HEK293 (cell line): ENCODE results near the gene TOMM7.

Source experiments
- CTCF ChIA-PET: fragments of 350-600 bp; formaldehyde crosslinking; extraction: SDS; loops from one replicate; lab custom pipeline; 2021; ENCODE audit warnings: antibody characterized with exemption; lab: Yijun Ruan, JAX
- POLR2A ChIA-PET: fragments of 300-600 bp; formaldehyde crosslinking; extraction: SDS; loops from one replicate; lab custom pipeline; 2020; ENCODE audit warnings: antibody characterized with exemption, inconsistent platforms; lab: Yijun Ruan, JAX
- H3K27ac ChIP-seq: fragments of 200-500 bp; sonication (Bioruptor generic); 2 replicates; pipeline ENCODE4 v1.5.1; 2014; ENCODE audit warnings: low read depth, low read length, control low read depth, inconsistent platforms; ENCODE audit errors: extremely low read depth
- H3K36me3 ChIP-seq, 2 experiments: fragments of 200-500 bp in 1 of 2; sonication (Bioruptor generic) in 1 of 2; 1 replicate in 1 of 2; 2 replicates in 1 of 2; pipeline ENCODE4 v1.5.1; 2014 to 2017; ENCODE audit warnings: inconsistent platforms in 2 of 2, low read length in 2 of 2; ENCODE audit not compliant: control insufficient read depth in 2 of 2, insufficient read depth in 1 of 2
- H3K4me1 ChIP-seq: fragments of 200-500 bp; sonication (Bioruptor generic); 2 replicates; pipeline ENCODE4 v1.5.1; 2014; ENCODE audit warnings: mild to moderate bottlenecking, low read length, inconsistent platforms; ENCODE audit not compliant: control insufficient read depth, insufficient read depth
- H3K4me3 ChIP-seq: 2 replicates; pipeline ENCODE4 v1.5.1; 2011; ENCODE audit warnings: low read depth, mild to moderate bottlenecking, control low read depth, low read length, moderate library complexity
- H3K9me3 ChIP-seq: fragments of 200-500 bp; sonication (Bioruptor generic); 2 replicates; pipeline ENCODE4 v1.5.1; 2014; ENCODE audit warnings: low read depth, low read length, inconsistent platforms; ENCODE audit not compliant: control insufficient read depth, insufficient read depth
- ELK4 ChIP-seq: IDR thresholded peaks from 2 replicates; pipeline ENCODE4 v1.6.1; 2011; ENCODE audit warnings: mild to moderate bottlenecking, low read depth, low read length, borderline replicate concordance
- GLIS1 ChIP-seq: fragments of 450-650 bp; formaldehyde crosslinking; IDR thresholded peaks from 2 replicates; pipeline ENCODE4 v1.5.1; 2016; ENCODE audit warnings: missing biosample characterization, missing genetic modification characterization
- HIC1 ChIP-seq: fragments of 450-650 bp; formaldehyde crosslinking; IDR thresholded peaks from 2 replicates; pipeline ENCODE4 v1.5.1; 2016; ENCODE audit warnings: missing biosample characterization, missing genetic modification characterization
- KLF1 ChIP-seq: fragments of 450-650 bp; formaldehyde crosslinking; IDR thresholded peaks from 2 replicates; pipeline ENCODE4 v1.5.1; 2016; ENCODE audit warnings: missing biosample characterization, missing genetic modification characterization
- OSR2 ChIP-seq: fragments of 450-650 bp; formaldehyde crosslinking; IDR thresholded peaks from 2 replicates; pipeline ENCODE4 v1.5.1; 2016; ENCODE audit warnings: missing biosample characterization, missing genetic modification characterization
- ZBTB17 ChIP-seq: fragments of 450-650 bp; formaldehyde crosslinking; IDR thresholded peaks from 2 replicates; pipeline ENCODE4 v1.5.1; 2016; ENCODE audit warnings: missing biosample characterization, missing genetic modification characterization
- ZBTB20 ChIP-seq: fragments of 450-650 bp; formaldehyde crosslinking; IDR thresholded peaks from 2 replicates; pipeline ENCODE4 v1.5.1; 2016; ENCODE audit warnings: missing biosample characterization, missing genetic modification characterization
- ZBTB26 ChIP-seq: fragments of 450-650 bp; formaldehyde crosslinking; optimal IDR thresholded peaks from 2 replicates; pipeline ENCODE3; 2016; ENCODE audit warnings: missing biosample characterization, mild to moderate bottlenecking, missing genetic modification characterization
- ZBTB48 ChIP-seq: fragments of 450-650 bp; formaldehyde crosslinking; IDR thresholded peaks from 2 replicates; pipeline ENCODE4 v1.5.1; 2016; ENCODE audit warnings: missing biosample characterization, missing genetic modification characterization
- ZFHX2 ChIP-seq: fragments of 450-650 bp; formaldehyde crosslinking; conservative IDR thresholded peaks from 2 replicates; pipeline ENCODE4 v1.5.1; 2016; ENCODE audit warnings: missing biosample characterization, missing genetic modification characterization
- ZNF148 ChIP-seq: fragments of 450-650 bp; formaldehyde crosslinking; IDR thresholded peaks from 2 replicates; pipeline ENCODE4 v1.5.0; 2017; ENCODE audit warnings: missing biosample characterization, missing genetic modification characterization, borderline replicate concordance
- ZNF16 ChIP-seq: fragments of 450-650 bp; formaldehyde crosslinking; IDR thresholded peaks from 2 replicates; pipeline ENCODE4 v1.5.1; 2016; ENCODE audit warnings: low read depth, missing biosample characterization, missing genetic modification characterization
- ZNF221 ChIP-seq: fragments of 450-650 bp; formaldehyde crosslinking; IDR thresholded peaks from 2 replicates; pipeline ENCODE4 v1.5.1; 2017; ENCODE audit warnings: missing biosample characterization, missing genetic modification characterization, borderline replicate concordance
- ZNF248 ChIP-seq: fragments of 450-650 bp; formaldehyde crosslinking; IDR thresholded peaks from 2 replicates; pipeline ENCODE4 v1.5.1; 2017; ENCODE audit warnings: missing biosample characterization, missing genetic modification characterization
- ZNF292 ChIP-seq: fragments of 450-650 bp; formaldehyde crosslinking; IDR thresholded peaks from 2 replicates; pipeline ENCODE4 v1.5.1; 2016; ENCODE audit warnings: low read depth, missing biosample characterization, missing genetic modification characterization, borderline replicate concordance
- ZNF335 ChIP-seq: fragments of 450-650 bp; formaldehyde crosslinking; conservative IDR thresholded peaks from 2 replicates; pipeline ENCODE4 v1.5.1; 2016; ENCODE audit warnings: missing biosample characterization, missing genetic modification characterization
- ZNF341 ChIP-seq: fragments of 450-650 bp; formaldehyde crosslinking; IDR thresholded peaks from 2 replicates; pipeline ENCODE4; 2016; ENCODE audit warnings: low read depth, missing biosample characterization, missing genetic modification characterization
- ZNF449 ChIP-seq: fragments of 450-650 bp; formaldehyde crosslinking; IDR thresholded peaks from 2 replicates; pipeline ENCODE4 v1.5.1; 2017; ENCODE audit warnings: missing biosample characterization, mild to moderate bottlenecking, missing genetic modification characterization, moderate library complexity
- ZNF600 ChIP-seq: fragments of 450-650 bp; formaldehyde crosslinking; IDR thresholded peaks from 2 replicates; pipeline ENCODE4 v1.5.1; 2016; ENCODE audit warnings: missing biosample characterization, missing genetic modification characterization
- ZNF677 ChIP-seq: fragments of 450-650 bp; IDR thresholded peaks from 2 replicates; pipeline ENCODE4 v1.5.0; 2018; ENCODE audit warnings: missing biosample characterization, mild to moderate bottlenecking, missing genetic modification characterization, moderate library complexity
- ZNF776 ChIP-seq: fragments of 450-650 bp; formaldehyde crosslinking; IDR thresholded peaks from 2 replicates; pipeline ENCODE4 v1.5.0; 2017; ENCODE audit warnings: missing biosample characterization, missing genetic modification characterization, borderline replicate concordance

Gene TOMM7

GRCh38 chr7:22856416-22856815, 33.8 kb upstream of the TOMM7 start (continued):
- TF ChIP-seq ZNF148 = no peak

GRCh38 chr7:22855049-22855392, 32.4 kb upstream of the TOMM7 start:
- CTCF ChIA-PET = interaction anchor here (0.6 to 2.0 kb wide), 7 partner anchors 14 to 745 kb away, joined by 3 to 12 read pairs (median 3); no protein-coding TSS in a partner anchor
- POLR2A ChIA-PET = interaction anchor here (0.6 kb wide), 1 partner anchor 231 kb away, joined by 3 read pairs; no protein-coding TSS in a partner anchor
- TF ChIP-seq ZNF292 (no peak), ELK4 (no peak), ZNF341 (no peak), ZNF16 (tag by site-specific recombination) (no peak), ZNF449 (tag by site-specific recombination) (no peak), ZNF335 (no peak), ZBTB17 (tag by site-specific recombination) (peak; percentile 5; the same call in 1 of the 2 replicates)
- peak overlapping the region; percentile 83 for H3K27ac ChIP-seq
- H3K36me3 ChIP-seq = peaks cover 16 to 36% of the 10 kb centered on the region in 2 experiments
- H3K9me3 ChIP-seq = no peaks in the 10 kb centered on the region
- H3K4me3 ChIP-seq = peak overlapping the region; percentile 58
- no peaks in the 10 kb centered on the region; the same call in 1 of the 2 replicates for H3K4me1 ChIP-seq

- Histone ChIP-seq H3K9me3 (no peaks in the 10 kb centered on the region), H3K4me3 (peak overlapping the region; percentile 58), H3K27ac (peak overlapping the region; percentile 83), H3K36me3 (peaks cover 16 to 31% of the 10 kb centered on the region in 2 experiments), H3K4me1 (no peaks in the 10 kb centered on the region; the same call in 1 of the 2 replicates)
- ChIA-PET POLR2A (interaction anchor here (0.6 kb wide), 1 partner anchor 232 kb away, joined by 3 read pairs; no protein-coding TSS in a partner anchor), CTCF (interaction anchor here (0.6 to 2.0 kb wide), 5 partner anchors 11 to 418 kb away, joined by 3 to 12 read pairs (median 3); no protein-coding TSS in a partner anchor)
- TF ChIP-seq HIC1 = peak; percentile 51; the same call in 1 of the 2 replicates
- peak; percentile 41 for TF ChIP-seq KLF1 (tag by site-specific recombination)
- no peak for TF ChIP-seq ZNF677 (tag by site-specific recombination)
- TF ChIP-seq ZBTB48 = peak; percentile 27; the same call in 1 of the 2 replicates
- TF ChIP-seq GLIS1 (tag by site-specific recombination) = peak; percentile 74
- no peak for TF ChIP-seq ZNF221 (tag by site-specific recombination)
- TF ChIP-seq ZFHX2 (tag by site-specific recombination) = peak; percentile 75
- no peak for TF ChIP-seq ZNF776 (tag by site-specific recombination)
- no peak for TF ChIP-seq ZNF248 (tag by site-specific recombination)
- 0 out of 2 replicates have a peak, but pooled peaks have one; percentile 25 for TF ChIP-seq OSR2 (tag by site-specific recombination)
- no peak for TF ChIP-seq ZNF600 (tag by site-specific recombination)
- peak; percentile 55; the same call in 1 of the 2 replicates for TF ChIP-seq ZBTB20
- peak; percentile 83 for TF ChIP-seq ZBTB26 (tag by site-specific recombination)
Observed at GRCh38 chr7:22854158-22855048, 31.8 kb upstream of the TOMM7 start.
